ENCODE measurements around the gene CFAP91. TPM values are rescaled to one million over a fixed set of nuclear protein-coding genes. Genes with fewer than 3 reads are reported as not detected.
A peak's percentile ranks its signal among the peaks of the same experiment; 100 is the strongest.
"Not testable (repeated sequence)": the region's sequence is repeated elsewhere in the genome, so short reads cannot be mapped to it uniquely, and the experiment has no call there.

The CFAP91 gene
- polyA plus RNA-seq, 3 donors: 15.0 to 25.5 (median 18.8) TPM

- DNase-seq (ENCODE audit: low read depth in 3 of 3, low spot score in 2 of 3): peak; percentile 92 to 94 (median 93)
Measured at GRCh38 chr3:119676771-119677640, 25.8 kb upstream of the CFAP91 start, which contains the start of gene COX17. Gene COX17, minus strand, starts transcription at chr3:119677406. Its CDS starts 96 bp downstream, at chr3:119677310.

GRCh38 chr3:119677641-119677934 lies 25.2 kb upstream of the CFAP91 start:
- DNase-seq (ENCODE audit: low read depth in 3 of 3, low spot score in 2 of 3): no peak

- not testable (repeated sequence) for DNase-seq (ENCODE audit: low read depth in 3 of 3, low spot score in 2 of 3)
Measured at GRCh38 chr3:119678209-119678608, 24.6 kb upstream of the CFAP91 start.

GRCh38 chr3:119679874-119680273 lies 22.9 kb upstream of the CFAP91 start:
- DNase-seq (ENCODE audit: low read depth in 3 of 3, low spot score in 2 of 3): no peak

GRCh38 chr3:119681279-119681678 lies 21.5 kb upstream of the CFAP91 start:
- peak in 1 of 3 donors; percentile 5 for DNase-seq (ENCODE audit: low read depth in 3 of 3, low spot score in 2 of 3)

- DNase-seq (ENCODE audit: low read depth in 3 of 3, low spot score in 2 of 3): no peak
Measured at GRCh38 chr3:119683421-119683820, 19.4 kb upstream of the CFAP91 start.

- DNase-seq (ENCODE audit: low read depth in 3 of 3, low spot score in 2 of 3): no peak
Measured at GRCh38 chr3:119690043-119690656, 12.7 kb upstream of the CFAP91 start.

- no peak for DNase-seq (ENCODE audit: low read depth in 3 of 3, low spot score in 2 of 3)
Measured at GRCh38 chr3:119695480-119695879, 7.3 kb upstream of the CFAP91 start.

GRCh38 chr3:119697394-119697793 lies 5.4 kb upstream of the CFAP91 start:
- DNase-seq (ENCODE audit: low read depth in 3 of 3, low spot score in 2 of 3): no peak

- no peak for DNase-seq (ENCODE audit: low read depth in 3 of 3, low spot score in 2 of 3)
Measured at GRCh38 chr3:119700269-119700919, 2.4 kb upstream of the CFAP91 start.

- DNase-seq (ENCODE audit: low read depth in 3 of 3, low spot score in 2 of 3): no peak
Measured at GRCh38 chr3:119700920-119701734, 1.7 kb upstream of the CFAP91 start.

- DNase-seq (ENCODE audit: low read depth in 3 of 3, low spot score in 2 of 3): peak in 1 of 3 donors; percentile 13
Measured at GRCh38 chr3:119703820-119704531, 1.2 kb downstream of the CFAP91 start.

- no peak for DNase-seq (ENCODE audit: low read depth in 3 of 3, low spot score in 2 of 3)
Measured at GRCh38 chr3:119715105-119715504, 12.3 kb downstream of the CFAP91 start.

GRCh38 chr3:119716998-119717397 lies 14.2 kb downstream of the CFAP91 start:
- DNase-seq (ENCODE audit: low read depth in 3 of 3, low spot score in 2 of 3): no peak

GRCh38 chr3:119717520-119717919 lies 14.7 kb downstream of the CFAP91 start:
- no peak for DNase-seq (ENCODE audit: low read depth in 3 of 3, low spot score in 2 of 3)

GRCh38 chr3:119723022-119723421 lies 20.2 kb downstream of the CFAP91 start:
- no peak for DNase-seq (ENCODE audit: low read depth in 3 of 3, low spot score in 2 of 3)

GRCh38 chr3:119726909-119727308 lies 24.1 kb downstream of the CFAP91 start:
- DNase-seq (ENCODE audit: low read depth in 3 of 3, low spot score in 2 of 3): no peak

GRCh38 chr3:119729996-119730395 lies 27.2 kb downstream of the CFAP91 start:
- DNase-seq (ENCODE audit: low read depth in 3 of 3, low spot score in 2 of 3): no peak

GRCh38 chr3:119731560-119732343 lies 28.9 kb downstream of the CFAP91 start:
- DNase-seq (ENCODE audit: low read depth in 3 of 3, low spot score in 2 of 3): no peak
